Measurements from ENCODE around the gene CST3. TPM values are rescaled to one million over a fixed set of nuclear protein-coding genes. Genes with fewer than 3 reads are reported as not detected.

CST3 gene
- polyA plus RNA-seq, 1 donor from 2014 or later: 54.6 TPM

GRCh38 chr20:23585449-23585807 is 52.3 kb downstream of the CST3 start:
- H3F3A ChIP-seq (ENCODE audit: insufficient read depth, low read length, poor library complexity, severe bottlenecking): no peaks in the 10 kb centered on the region
- H2AFZ ChIP-seq (ENCODE audit: low read depth, low read length): no peak overlapping the region
- H4K20me1 ChIP-seq (ENCODE audit: insufficient read depth): no peaks in the 10 kb centered on the region
- H3K27ac ChIP-seq (ENCODE audit: low read length): no peak overlapping the region
- no peaks in the 10 kb centered on the region for H3K36me3 ChIP-seq (ENCODE audit: insufficient read depth, low read length)
- no peak overlapping the region for H3K4me2 ChIP-seq (ENCODE audit: low read length)
- H3K9me2 ChIP-seq (ENCODE audit: insufficient read depth, low read length): no peaks in the 10 kb centered on the region
- no peak overlapping the region for H3K9ac ChIP-seq (ENCODE audit: low read length)
- H3K4me3 ChIP-seq (ENCODE audit: low read length): no peak overlapping the region
- TF ChIP-seq EZH2 (IDR thresholded peaks at IDR 0.05; ENCODE audit: borderline replicate concordance, insufficient read depth, low read length, poor library complexity, severe bottlenecking): no peak
- TF ChIP-seq TAF1 (IDR thresholded peaks at IDR 0.05; ENCODE audit: low read depth): no peak
- TF ChIP-seq RAD21 (conservative IDR thresholded peaks at IDR 0.05): no peak
- TF ChIP-seq POLR2AphosphoS5 (IDR thresholded peaks at IDR 0.05): no peak
- no peak for TF ChIP-seq REST (IDR thresholded peaks at IDR 0.05; ENCODE audit: borderline replicate concordance)
- TF ChIP-seq CTCF (IDR thresholded peaks at IDR 0.05; ENCODE audit: poor library complexity, severe bottlenecking): no peak
- TF ChIP-seq SMC3 (conservative IDR thresholded peaks at IDR 0.05; ENCODE audit: poor library complexity): no peak
- no peak for TF ChIP-seq EP300 (conservative IDR thresholded peaks at IDR 0.05; ENCODE audit: poor library complexity, severe bottlenecking)
- no peak for TF ChIP-seq MXI1 (conservative IDR thresholded peaks at IDR 0.05; ENCODE audit: poor library complexity, severe bottlenecking)
- H3K9me3 ChIP-seq (ENCODE audit: low read length): no peaks in the 10 kb centered on the region
- no peaks in the 10 kb centered on the region for H3K27me3 ChIP-seq (ENCODE audit: insufficient read depth, low read depth, low read length)
- no peaks in the 10 kb centered on the region for H3K79me2 ChIP-seq (replicated peaks; ENCODE audit: insufficient read depth, low read length)

- Histone ChIP-seq H3K27ac (ENCODE audit: low read length) (no peak overlapping the region), H3K9me2 (ENCODE audit: insufficient read depth, low read length) (no peaks in the 10 kb centered on the region), H3F3A (ENCODE audit: insufficient read depth, low read length, poor library complexity, severe bottlenecking) (no peaks in the 10 kb centered on the region), H3K9me3 (ENCODE audit: low read length) (no peaks in the 10 kb centered on the region), H3K36me3 (ENCODE audit: insufficient read depth, low read length) (no peaks in the 10 kb centered on the region), H4K20me1 (ENCODE audit: insufficient read depth) (no peaks in the 10 kb centered on the region), H2AFZ (ENCODE audit: low read depth, low read length) (no peak overlapping the region), H3K27me3 (ENCODE audit: insufficient read depth, low read depth, low read length) (no peaks in the 10 kb centered on the region), H3K4me3 (ENCODE audit: low read length) (no peak overlapping the region), H3K9ac (ENCODE audit: low read length) (no peak overlapping the region), H3K79me2 (replicated peaks; ENCODE audit: insufficient read depth, low read length) (no peaks in the 10 kb centered on the region), H3K4me2 (ENCODE audit: low read length) (no peak overlapping the region)
- TF ChIP-seq POLR2AphosphoS5 (IDR thresholded peaks at IDR 0.05) (no peak), REST (IDR thresholded peaks at IDR 0.05; ENCODE audit: borderline replicate concordance) (no peak), MXI1 (conservative IDR thresholded peaks at IDR 0.05; ENCODE audit: poor library complexity, severe bottlenecking) (no peak), TAF1 (IDR thresholded peaks at IDR 0.05; ENCODE audit: low read depth) (no peak), EZH2 (IDR thresholded peaks at IDR 0.05; ENCODE audit: borderline replicate concordance, insufficient read depth, low read length, poor library complexity, severe bottlenecking) (no peak), RAD21 (conservative IDR thresholded peaks at IDR 0.05) (no peak), SMC3 (conservative IDR thresholded peaks at IDR 0.05; ENCODE audit: poor library complexity) (no peak)
Measured at GRCh38 chr20:23584434-23585199, 53.1 kb downstream of the CST3 start.
